Caki2 (cell line): ENCODE results near the gene NES. TPM values are rescaled to one million over a fixed set of nuclear protein-coding genes. Genes with fewer than 3 reads are reported as not detected.

ENCODE experiments used
- total RNA-seq: library from RNA; depleted of rRNA; stranded (reverse); fragments of >200 nt; shearing (Covaris generic); gene quantifications from 2 replicates; pipeline ENCODE4 v1.2.3, GENCODE V29; 2014; ENCODE audit warnings: low replicate concordance; rRNA removed

NES gene
- total RNA-seq, 1 experiment from 2014 or later = 0.03 TPM

Other genes starting within 250 kb of the NES start
- 2.7 and 6.2 TPM in 2 replicates for gene MEF2D, start 176.6 kb downstream of the NES start, total RNA-seq
- gene IQGAP3, start 104.8 kb downstream of the NES start, total RNA-seq = 34.8 and 47.1 TPM in 2 replicates
- not detected in 2 replicates for gene TTC24, start 97.7 kb downstream of the NES start, total RNA-seq
- gene NAXE, start 85.6 kb downstream of the NES start, total RNA-seq = 142 and 150 TPM in 2 replicates
- gene GPATCH4, start 75.9 kb downstream of the NES start, total RNA-seq = 8.8 and 33.6 TPM in 2 replicates
- gene HAPLN2, start 58.0 kb downstream of the NES start, total RNA-seq = not detected in 2 replicates
- gene BCAN, start 35.3 kb downstream of the NES start, total RNA-seq = not detected in 2 replicates
- not detected in 2 replicates for gene CRABP2, start 28.2 kb upstream of the NES start, total RNA-seq
- gene METTL25B, start 51.1 kb upstream of the NES start, total RNA-seq = 34.4 and 34.6 TPM in 2 replicates
- 9.6 and 19.6 TPM in 2 replicates for gene ISG20L2, start 51.4 kb upstream of the NES start, total RNA-seq
- 181 and 194 TPM in 2 replicates for gene MRPL24, start 63.7 kb upstream of the NES start, total RNA-seq
- gene HDGF, start 74.3 kb upstream of the NES start, total RNA-seq = 463 and 550 TPM in 2 replicates
- gene PRCC, start 90.1 kb upstream of the NES start, total RNA-seq = 29.4 and 50.9 TPM in 2 replicates
- not detected in 2 replicates for gene SH2D2A, start 139.4 kb upstream of the NES start, total RNA-seq
- gene INSRR, start 181.7 kb upstream of the NES start, total RNA-seq = 0.03 TPM in 1 of 2 replicates, not detected in the other
- gene NTRK1, start 183.5 kb upstream of the NES start, total RNA-seq = not detected in 2 replicates
- 0.88 and 5.0 TPM in 2 replicates for gene PEAR1, start 216.3 kb upstream of the NES start, total RNA-seq
- 0.14 TPM in 1 of 2 replicates, not detected in the other for gene LRRC71, start 243.2 kb upstream of the NES start, total RNA-seq